Testis (tissue), 3 donors: ENCODE measurements around the gene MROH2A. TPM values are rescaled to one million over a fixed set of nuclear protein-coding genes. Genes with fewer than 3 reads are reported as not detected.
"Not testable (repeated sequence)": the region's sequence is repeated elsewhere in the genome, so short reads cannot be mapped to it uniquely, and the experiment has no call there.

Experiments used
- DNase-seq: peaks from one replicate; pipeline ENCODE4 v3.0.0-alpha.2; 2019
- H3K27ac ChIP-seq, 2 donors: fragments of 200-600 bp; sonication (generic); one replicate each; pipeline ENCODE4 v1.5.1; 2019
- H3K27me3 ChIP-seq: fragments of 200-600 bp; sonication (generic); one replicate; pipeline ENCODE4 v1.5.1; 2019
- H3K36me3 ChIP-seq: fragments of 200-600 bp; sonication (generic); one replicate; pipeline ENCODE4 v1.5.1; 2017; ENCODE audit warnings: low read depth; ENCODE audit errors: missing control alignments
- H3K4me1 ChIP-seq: fragments of 200-600 bp; sonication (generic); one replicate; pipeline ENCODE4 v1.5.1; 2019
- H3K4me3 ChIP-seq, 2 donors: fragments of 200-600 bp; sonication (generic); one replicate each; pipeline ENCODE4 v1.5.1; 2017 to 2019
- H3K9me3 ChIP-seq: fragments of 200-600 bp; sonication (generic); one replicate; pipeline ENCODE4 v1.5.1; 2017
- POLR2A ChIP-seq: fragments of 450-650 bp; IDR thresholded peaks from one replicate; pipeline ENCODE4 v1.6.1; 2017; ENCODE audit warnings: antibody characterized with exemption, mild to moderate bottlenecking, moderate library complexity
- WGBS, 2 donors: methylation state at CpG; one replicate each; pipeline ENCODE4 v1.1.5; 2018; 5-methylcytosine and 5-hydroxymethylcytosine counted together
- intact Hi-C: fragments of 100-400 bp; cut with DNase I; formaldehyde crosslinking; loops from one replicate; pipeline ENCODE4 v1.15.1; 2023; ENCODE audit warnings: low total_unique reads
- polyA plus RNA-seq: library from polyadenylated mRNA; stranded (reverse); fragments of 350-450 nt; fragmentation: Illumina TruSeq; extraction: RNeasy Lipid Tissue Mini Kit (QIAGEN cat#74804); gene quantifications from one replicate; pipeline ENCODE4 v1.2.3, GENCODE V29; 2014; ENCODE audit warnings: low read depth, low replicate concordance; ENCODE audit not compliant: insufficient read depth
- total RNA-seq, 2 donors: library from RNA; depleted of rRNA; stranded (reverse); fragments of >200 nt; gene quantifications; one replicate each; pipeline ENCODE4 v1.2.3, GENCODE V29; 2016
- TF ChIP-seq, protein P1 (sequence below), 3 experiments: fragments of 450-650 bp in 2 of 3; fragments of 200-600 bp in 1 of 3; sonication (generic) in 1 of 3; IDR thresholded peaks; one replicate each; pipeline ENCODE4 v1.5.1; 2016 to 2019; ENCODE audit warnings: antibody characterized with exemption in 3 of 3, mild to moderate bottlenecking in 2 of 3, moderate library complexity in 1 of 3

The MROH2A gene
- total and polyA plus RNA-seq, 3 donors from 2014 or later: 5.1 to 10.7 (median 5.3) TPM

DNA sequence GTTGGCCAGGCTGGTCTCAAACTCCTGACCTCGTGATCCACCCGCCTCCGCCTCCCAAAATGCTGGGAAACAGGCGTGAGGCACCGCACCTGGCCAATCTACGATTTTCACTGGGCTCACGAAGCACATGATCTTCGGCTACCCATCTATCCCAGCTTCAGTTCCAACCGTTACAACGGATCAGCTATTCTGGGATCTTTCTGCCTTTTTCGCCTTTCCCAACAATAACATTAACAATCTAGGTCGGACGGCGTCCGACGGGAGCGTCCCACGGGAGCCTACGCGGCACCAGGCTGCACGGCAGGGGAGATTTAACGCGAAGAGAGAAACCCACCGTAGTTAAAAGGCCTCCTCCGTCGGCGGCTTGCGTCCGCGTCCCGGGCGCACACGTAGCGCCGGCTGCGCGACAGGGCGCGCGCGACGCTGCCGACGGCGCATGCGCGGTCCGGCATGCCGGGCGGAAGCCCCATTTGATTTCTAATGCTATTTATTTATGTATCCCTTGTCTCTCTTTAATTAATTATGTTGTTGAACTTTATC, 89.9 kb downstream of the MROH2A start, which contains the start of gene MSL3B:
MSL3B (minus strand) TSS at position 394 of the 540 bp plus-strand sequence.
- H3K27ac ChIP-seq: peak within 1 kb of the TSS; percentile 70 to 81
- intact Hi-C loops: no loop called here
- TF ChIP-seq, protein P1, sequence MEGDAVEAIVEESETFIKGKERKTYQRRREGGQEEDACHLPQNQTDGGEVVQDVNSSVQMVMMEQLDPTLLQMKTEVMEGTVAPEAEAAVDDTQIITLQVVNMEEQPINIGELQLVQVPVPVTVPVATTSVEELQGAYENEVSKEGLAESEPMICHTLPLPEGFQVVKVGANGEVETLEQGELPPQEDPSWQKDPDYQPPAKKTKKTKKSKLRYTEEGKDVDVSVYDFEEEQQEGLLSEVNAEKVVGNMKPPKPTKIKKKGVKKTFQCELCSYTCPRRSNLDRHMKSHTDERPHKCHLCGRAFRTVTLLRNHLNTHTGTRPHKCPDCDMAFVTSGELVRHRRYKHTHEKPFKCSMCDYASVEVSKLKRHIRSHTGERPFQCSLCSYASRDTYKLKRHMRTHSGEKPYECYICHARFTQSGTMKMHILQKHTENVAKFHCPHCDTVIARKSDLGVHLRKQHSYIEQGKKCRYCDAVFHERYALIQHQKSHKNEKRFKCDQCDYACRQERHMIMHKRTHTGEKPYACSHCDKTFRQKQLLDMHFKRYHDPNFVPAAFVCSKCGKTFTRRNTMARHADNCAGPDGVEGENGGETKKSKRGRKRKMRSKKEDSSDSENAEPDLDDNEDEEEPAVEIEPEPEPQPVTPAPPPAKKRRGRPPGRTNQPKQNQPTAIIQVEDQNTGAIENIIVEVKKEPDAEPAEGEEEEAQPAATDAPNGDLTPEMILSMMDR (IDR thresholded peaks at IDR 0.05): no peak
- TF ChIP-seq POLR2A: no peak
- H3K27me3 ChIP-seq: no peaks in the 10 kb centered on the region
- H3K9me3 ChIP-seq: no peaks in the 10 kb centered on the region
- 6 to 12% methylated on average over 50 of the region's 50 CpGs for WGBS, 2 donors
- peak; percentile 56 for DNase-seq
- no peaks in the 10 kb centered on the region for H3K4me1 ChIP-seq
- H3K36me3 ChIP-seq: no peaks in the 10 kb centered on the region
- H3K4me3 ChIP-seq: peak within 1 kb of the TSS; percentile 57 to 67

DNA sequence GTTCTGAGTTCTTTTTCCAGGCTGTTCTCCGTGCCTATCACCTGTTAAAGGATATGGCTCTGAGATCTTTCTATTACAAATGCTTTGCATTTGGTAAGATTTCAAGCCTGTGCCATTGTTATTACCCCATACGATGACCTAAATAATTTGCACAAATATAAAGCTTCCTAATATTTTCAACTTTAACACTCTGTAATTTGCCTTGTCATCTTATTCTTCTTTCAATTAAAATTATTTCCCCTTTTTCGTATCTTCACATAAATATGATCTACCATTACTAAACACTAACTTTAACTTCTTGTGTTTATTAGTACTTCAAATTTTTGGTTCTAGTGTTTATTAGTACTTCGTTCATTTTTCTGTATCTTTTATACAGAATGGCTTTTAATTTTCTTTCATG, 93.3 kb downstream of the MROH2A start:
- intact Hi-C loops: no loop called here
- 74 to 75% methylated on average over 4 of the region's 4 CpGs for WGBS, 2 donors
- Histone ChIP-seq H3K27me3 (no peaks in the 10 kb centered on the region), H3K27ac (no peak overlapping the region), H3K9me3 (no peaks in the 10 kb centered on the region), H3K36me3 (no peaks in the 10 kb centered on the region), H3K4me3 (no peak overlapping the region), H3K4me1 (no peaks in the 10 kb centered on the region)
- no peak for DNase-seq
- TF ChIP-seq, protein P1 (IDR thresholded peaks at IDR 0.05): no peak
- no peak for TF ChIP-seq POLR2A

GRCh38 chr2:233872125-233872524, 94.0 kb downstream of the MROH2A start:
- 56 to 60% methylated on average over 2 of the region's 2 CpGs for WGBS, 2 donors
- H3K27me3 ChIP-seq, intact Hi-C loops, DNase-seq, H3K27ac ChIP-seq, H3K4me3 ChIP-seq, H3K36me3 ChIP-seq, H3K4me1 ChIP-seq, H3K9me3 ChIP-seq: not testable (repeated sequence)

DNA sequence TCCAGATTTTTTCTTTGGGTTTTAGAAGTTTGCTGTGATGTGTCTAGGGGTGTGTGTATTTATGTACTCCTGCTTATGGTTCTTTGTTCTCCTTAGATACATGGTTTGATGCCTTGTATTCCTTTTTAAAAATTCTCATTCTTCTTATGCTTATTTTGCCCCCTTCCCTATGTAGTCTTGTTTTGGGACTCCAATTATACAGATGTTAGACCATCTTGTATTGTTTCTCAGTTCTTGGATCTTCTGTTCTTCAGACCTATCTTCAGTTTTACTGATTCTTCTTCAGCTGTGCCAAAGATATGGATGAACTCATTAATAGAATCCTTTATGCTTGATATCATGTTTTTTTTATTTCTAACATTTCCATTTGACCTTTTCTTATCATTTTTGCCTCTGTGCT, 104.2 kb downstream of the MROH2A start:
- no peak for TF ChIP-seq POLR2A
- TF ChIP-seq, protein P1 (IDR thresholded peaks at IDR 0.05): no peak
- H3K36me3 ChIP-seq: no peaks in the 10 kb centered on the region
- H3K9me3 ChIP-seq: no peaks in the 10 kb centered on the region
- DNase-seq: no peak
- H3K4me3 ChIP-seq: no peak overlapping the region
- H3K27me3 ChIP-seq: no peaks in the 10 kb centered on the region
- intact Hi-C loops: no loop called here
- no peak overlapping the region for H3K27ac ChIP-seq
- no peaks in the 10 kb centered on the region for H3K4me1 ChIP-seq

Other genes starting within 250 kb of the MROH2A start
- 10 to 100 TPM; 70.2 to 87.3 TPM for gene USP40, start 211.5 kb upstream of the MROH2A start, total RNA-seq
- 42.0 TPM for gene USP40, start 211.5 kb upstream of the MROH2A start, polyA plus RNA-seq
- under 1 TPM in 1 of 2 donors, not detected in 1; 0.19 TPM for gene UGT1A8, start 160.7 kb upstream of the MROH2A start, total RNA-seq
- gene UGT1A8, start 160.7 kb upstream of the MROH2A start, polyA plus RNA-seq: not detected
- gene UGT1A10, start 141.9 kb upstream of the MROH2A start, total RNA-seq: under 1 TPM; 0.31 to 0.68 TPM
- 0.29 TPM for gene UGT1A10, start 141.9 kb upstream of the MROH2A start, polyA plus RNA-seq
- gene UGT1A9, start 106.4 kb upstream of the MROH2A start, total RNA-seq: not detected
- gene UGT1A9, start 106.4 kb upstream of the MROH2A start, polyA plus RNA-seq: not detected
- gene UGT1A7, start 96.4 kb upstream of the MROH2A start, total RNA-seq: under 1 TPM in 1 of 2 donors, not detected in 1; 0.19 TPM
- not detected for gene UGT1A7, start 96.4 kb upstream of the MROH2A start, polyA plus RNA-seq
- gene UGT1A6, start 85.4 kb upstream of the MROH2A start, total RNA-seq: under 1 TPM in 1 of 2 donors, not detected in 1; 0.74 TPM
- 3.0 TPM for gene UGT1A6, start 85.4 kb upstream of the MROH2A start, polyA plus RNA-seq
- gene UGT1A5, start 65.4 kb upstream of the MROH2A start, total RNA-seq: under 1 TPM in 1 of 2 donors, not detected in 1; 0.16 TPM
- not detected for gene UGT1A5, start 65.4 kb upstream of the MROH2A start, polyA plus RNA-seq
- gene UGT1A4, start 59.6 kb upstream of the MROH2A start, total RNA-seq: not detected
- gene UGT1A4, start 59.6 kb upstream of the MROH2A start, polyA plus RNA-seq: 0.25 TPM
- not detected for gene UGT1A3, start 49.3 kb upstream of the MROH2A start, total RNA-seq
- gene UGT1A3, start 49.3 kb upstream of the MROH2A start, polyA plus RNA-seq: not detected
- under 1 TPM; 0.24 to 0.31 TPM for gene UGT1A1, start 18.1 kb upstream of the MROH2A start, total RNA-seq
- 0.34 TPM for gene UGT1A1, start 18.1 kb upstream of the MROH2A start, polyA plus RNA-seq
- 10 to 100 TPM; 10.2 to 13.9 TPM for gene HJURP, start 76.2 kb downstream of the MROH2A start, total RNA-seq
- 30.2 TPM for gene HJURP, start 76.2 kb downstream of the MROH2A start, polyA plus RNA-seq
- gene TRPM8, start 139.0 kb downstream of the MROH2A start, total RNA-seq: 1 to 10 TPM in 1 of 2 donors, under 1 TPM in 1; 0.79 to 2.2 TPM
- gene TRPM8, start 139.0 kb downstream of the MROH2A start, polyA plus RNA-seq: 5.2 TPM